Stomach smooth muscle (tissue), 2 donors: ENCODE results near the gene STAT5B.

Experiments used
- H3K27ac ChIP-seq: one replicate; pipeline ENCODE4 v1.7.0; 2013; ENCODE audit warnings: mild to moderate bottlenecking, low read length, inconsistent platforms
- H3K27me3 ChIP-seq, 2 donors: one replicate each; pipeline ENCODE4 v1.7.0; 2013; ENCODE audit warnings: low read length in 2 of 2; ENCODE audit not compliant: insufficient read depth in 2 of 2, control insufficient read depth in 1 of 2
- H3K36me3 ChIP-seq, 2 donors: one replicate each; pipeline ENCODE4 v1.7.0; 2013; ENCODE audit warnings: low read length in 2 of 2; ENCODE audit not compliant: control insufficient read depth in 2 of 2, insufficient read depth in 2 of 2
- H3K4me1 ChIP-seq: one replicate; pipeline ENCODE4 v1.7.0; 2013; ENCODE audit warnings: low read length; ENCODE audit not compliant: control insufficient read depth, insufficient read depth
- H3K4me3 ChIP-seq, 2 donors: one replicate each; pipeline ENCODE4 v1.7.0; 2013; ENCODE audit warnings: low read length in 2 of 2
- H3K9ac ChIP-seq, 2 donors: one replicate each; pipeline ENCODE4 v1.7.0; 2013; ENCODE audit warnings: low read length in 2 of 2, mild to moderate bottlenecking in 1 of 2
- H3K9me3 ChIP-seq, 2 donors: one replicate each; pipeline ENCODE4 v1.7.0; 2013; ENCODE audit warnings: low read length in 2 of 2; ENCODE audit not compliant: control insufficient read depth in 2 of 2
- donor health status: healthy.
- donor health status: Pancreatic carcinoma.

Gene STAT5B

GRCh38 chr17:42284024-42284369 is 7.8 kb upstream of the STAT5B start:
- H3K27ac ChIP-seq = no peak overlapping the region
- H3K27me3 ChIP-seq = no peaks in the 10 kb centered on the region
- no peak overlapping the region for H3K9ac ChIP-seq
- peaks cover 25% of the 10 kb centered on the region for H3K4me1 ChIP-seq
- H3K9me3 ChIP-seq = no peaks in the 10 kb centered on the region
- H3K4me3 ChIP-seq = no peak overlapping the region
- no peaks in the 10 kb centered on the region for H3K36me3 ChIP-seq

GRCh38 chr17:42283241-42284023 is 7.2 kb upstream of the STAT5B start:
- Histone ChIP-seq H3K9me3 (no peaks in the 10 kb centered on the region), H3K27me3 (no peaks in the 10 kb centered on the region), H3K36me3 (no peaks in the 10 kb centered on the region), H3K4me3 (no peak overlapping the region), H3K9ac (no peak overlapping the region), H3K27ac (no peak overlapping the region), H3K4me1 (peaks cover 21% of the 10 kb centered on the region)

GRCh38 chr17:42282478-42283080 is 6.4 kb upstream of the STAT5B start:
- Histone ChIP-seq H3K4me1 (peaks cover 14% of the 10 kb centered on the region), H3K9ac (no peak overlapping the region), H3K27me3 (no peaks in the 10 kb centered on the region), H3K9me3 (no peaks in the 10 kb centered on the region), H3K36me3 (no peaks in the 10 kb centered on the region), H3K4me3 (no peak overlapping the region), H3K27ac (no peak overlapping the region)

- Histone ChIP-seq H3K4me3 (no peak overlapping the region), H3K9ac (no peak overlapping the region), H3K27ac (no peak overlapping the region), H3K9me3 (no peaks in the 10 kb centered on the region), H3K27me3 (no peaks in the 10 kb centered on the region), H3K4me1 (peaks cover 13% of the 10 kb centered on the region), H3K36me3 (no peaks in the 10 kb centered on the region)
Observed at GRCh38 chr17:42281571-42282096, 5.4 kb upstream of the STAT5B start.

GRCh38 chr17:42279776-42280630 is 3.8 kb upstream of the STAT5B start:
- Histone ChIP-seq H3K4me3 (no peak overlapping the region), H3K36me3 (no peaks in the 10 kb centered on the region), H3K9me3 (no peaks in the 10 kb centered on the region), H3K27me3 (no peaks in the 10 kb centered on the region), H3K4me1 (peaks cover 11% of the 10 kb centered on the region), H3K9ac (no peak overlapping the region), H3K27ac (no peak overlapping the region)

GRCh38 chr17:42277342-42277712 is 1.1 kb upstream of the STAT5B start:
- Histone ChIP-seq H3K4me1 (peaks cover 17% of the 10 kb centered on the region), H3K27ac (peak overlapping the region; percentile 64), H3K27me3 (no peaks in the 10 kb centered on the region), H3K4me3 (peak overlapping the region in 1 of 2 donors; percentile 82), H3K9me3 (no peaks in the 10 kb centered on the region), H3K36me3 (no peaks in the 10 kb centered on the region), H3K9ac (peak overlapping the region in 1 of 2 donors; percentile 83)

- no peaks in the 10 kb centered on the region for H3K9me3 ChIP-seq
- H3K27me3 ChIP-seq = no peaks in the 10 kb centered on the region
- H3K9ac ChIP-seq = peak overlapping the region; percentile 73 to 83
- peak overlapping the region; percentile 64 for H3K27ac ChIP-seq
- H3K36me3 ChIP-seq = no peaks in the 10 kb centered on the region
- peak overlapping the region; percentile 50 to 82 for H3K4me3 ChIP-seq
- H3K4me1 ChIP-seq = peaks cover 17% of the 10 kb centered on the region
Observed at GRCh38 chr17:42276609-42277341, 584 bp upstream of the STAT5B start.

GRCh38 chr17:42275527-42276358 is 448 bp downstream of the STAT5B start:
- Histone ChIP-seq H3K27me3 (no peaks in the 10 kb centered on the region), H3K4me1 (peaks cover 17% of the 10 kb centered on the region), H3K9me3 (no peaks in the 10 kb centered on the region), H3K4me3 (peak overlapping the region; percentile 82 to 88), H3K9ac (peak overlapping the region; percentile 80 to 87), H3K27ac (peak overlapping the region; percentile 66), H3K36me3 (no peaks in the 10 kb centered on the region)

- H3K4me3 ChIP-seq = peak overlapping the region; percentile 82 to 88
- H3K27ac ChIP-seq = peak overlapping the region; percentile 66
- no peaks in the 10 kb centered on the region for H3K9me3 ChIP-seq
- H3K4me1 ChIP-seq = peaks cover 17% of the 10 kb centered on the region
- peak overlapping the region; percentile 80 to 87 for H3K9ac ChIP-seq
- no peaks in the 10 kb centered on the region for H3K36me3 ChIP-seq
- no peaks in the 10 kb centered on the region for H3K27me3 ChIP-seq
Observed at GRCh38 chr17:42274812-42275526, 1.2 kb downstream of the STAT5B start.
